Naive thymus-derived CD4-positive, alpha-beta T cell (primary cell): ENCODE results near the gene LGALS9B. TPM values are rescaled to one million over a fixed set of nuclear protein-coding genes. Genes with fewer than 3 reads are reported as not detected.
"Not testable (repeated sequence)": the region's sequence is repeated elsewhere in the genome, so short reads cannot be mapped to it uniquely, and the experiment has no call there.

Experiments
- ATAC-seq: fragments of 150-1000 bp; cut with Tn5 transposase; 2 replicates; pipeline ENCODE4 v1.10.0; 2021; ENCODE audit warnings: mild to moderate bottlenecking, moderate library complexity
- CTCF ChIA-PET: fragments of 350-600 bp; sonication (Branson Sonifier 250); formaldehyde crosslinking; loops from one replicate; lab custom pipeline; 2021; ENCODE audit warnings: antibody characterized with exemption; lab: Charles Lee
- POLR2A ChIA-PET: fragments of 350-600 bp; sonication (Branson Sonifier 250); formaldehyde crosslinking; loops from one replicate; lab custom pipeline; 2021; ENCODE audit warnings: antibody characterized with exemption, inconsistent platforms; lab: Charles Lee
- DNase-seq, 9 donors: peaks; one replicate each; pipeline versions ENCODE4 v3.0.0 to v3.0.0-alpha.2; 2020 to 2022; ENCODE audit warnings: mixed read lengths in 1 of 9
- H3K27ac ChIP-seq: one replicate; pipeline ENCODE4 v1.7.0; 2013; ENCODE audit warnings: mild to moderate bottlenecking, low read depth, low read length, moderate library complexity
- H3K27me3 ChIP-seq, 2 donors: one replicate each; pipeline ENCODE4 v1.7.0; 2013; ENCODE audit warnings: low read length in 2 of 2, mild to moderate bottlenecking in 2 of 2, moderate library complexity in 2 of 2; ENCODE audit not compliant: control insufficient read depth in 2 of 2, insufficient read depth in 2 of 2
- H3K36me3 ChIP-seq, 3 experiments: 1 replicate in 2 of 3; 2 replicates in 1 of 3; pipeline ENCODE4 v1.7.0; 2013; ENCODE audit warnings: low read length in 3 of 3, mild to moderate bottlenecking in 3 of 3, moderate library complexity in 1 of 3; ENCODE audit not compliant: insufficient read depth in 3 of 3, control insufficient read depth in 2 of 3
- H3K4me1 ChIP-seq, 2 donors: one replicate each; pipeline ENCODE4 v1.7.0; 2013; ENCODE audit warnings: low read length in 2 of 2, mild to moderate bottlenecking in 2 of 2, moderate library complexity in 1 of 2; ENCODE audit not compliant: control insufficient read depth in 2 of 2, insufficient read depth in 2 of 2
- H3K4me3 ChIP-seq: 2 replicates; pipeline ENCODE4 v1.7.0; 2013; ENCODE audit warnings: mild to moderate bottlenecking, low read length
- H3K9me3 ChIP-seq, 3 experiments: 1 replicate in 2 of 3; 2 replicates in 1 of 3; pipeline ENCODE4 v1.7.0; 2013; ENCODE audit warnings: low read length in 3 of 3; ENCODE audit not compliant: control insufficient read depth in 2 of 3
- H3K27ac Mint-ChIP-seq, 9 donors: one replicate each; pipeline ENCODE4 v1.8.0; 2020 to 2022; ENCODE audit warnings: mixed read lengths in 9 of 9, mild to moderate bottlenecking in 8 of 9, moderate library complexity in 5 of 9, inconsistent platforms in 2 of 9
- H3K27me3 Mint-ChIP-seq, 5 donors: one replicate each; pipeline ENCODE4 v1.8.0; 2021 to 2022; ENCODE audit warnings: mixed read lengths in 5 of 5, mild to moderate bottlenecking in 1 of 5
- H3K36me3 Mint-ChIP-seq, 5 donors: one replicate each; pipeline ENCODE4 v1.8.0; 2020 to 2022; ENCODE audit warnings: mixed read lengths in 5 of 5, mild to moderate bottlenecking in 3 of 5, inconsistent platforms in 1 of 5
- H3K4me1 Mint-ChIP-seq, 7 donors: one replicate each; pipeline ENCODE4 v1.8.0; 2020 to 2022; ENCODE audit warnings: mixed read lengths in 7 of 7, mild to moderate bottlenecking in 3 of 7, inconsistent platforms in 1 of 7
- H3K4me3 Mint-ChIP-seq, 10 donors: one replicate each; pipeline ENCODE4 v1.8.0; 2020 to 2022; ENCODE audit warnings: mild to moderate bottlenecking in 10 of 10, mixed read lengths in 10 of 10, moderate library complexity in 6 of 10, inconsistent platforms in 2 of 10
- H3K9me3 Mint-ChIP-seq, 11 donors: one replicate each; pipeline ENCODE4 v1.8.0; 2020 to 2022; ENCODE audit warnings: mixed read lengths in 11 of 11, mild to moderate bottlenecking in 4 of 11, inconsistent platforms in 1 of 11, moderate library complexity in 1 of 11
- intact Hi-C, 2 donors: fragments of 100-400 bp; cut with micrococcal nuclease; formaldehyde crosslinking; loops; one replicate each; pipeline ENCODE4 v1.15.1; 2023
- polyA plus RNA-seq, 2 donors: library from polyadenylated mRNA; unstranded; fragments of 300-500 nt; fragmentation: Illumina TruSeq; gene quantifications; one replicate each; pipeline ENCODE4 v1.2.3, GENCODE V29; 2021
- total RNA-seq, 6 experiments: library from RNA in 5 of 6; stranded (reverse) in 5 of 6; gene quantifications; 1 replicate in 5 of 6; 2 replicates in 1 of 6; pipeline ENCODE4 v1.2.3 and lab custom pipeline; 2021 to 2026

The LGALS9B gene
- total and polyA plus RNA-seq, 7 experiments from 2014 or later: 0.24 to 0.83 TPM; not detected in 5

DNA sequence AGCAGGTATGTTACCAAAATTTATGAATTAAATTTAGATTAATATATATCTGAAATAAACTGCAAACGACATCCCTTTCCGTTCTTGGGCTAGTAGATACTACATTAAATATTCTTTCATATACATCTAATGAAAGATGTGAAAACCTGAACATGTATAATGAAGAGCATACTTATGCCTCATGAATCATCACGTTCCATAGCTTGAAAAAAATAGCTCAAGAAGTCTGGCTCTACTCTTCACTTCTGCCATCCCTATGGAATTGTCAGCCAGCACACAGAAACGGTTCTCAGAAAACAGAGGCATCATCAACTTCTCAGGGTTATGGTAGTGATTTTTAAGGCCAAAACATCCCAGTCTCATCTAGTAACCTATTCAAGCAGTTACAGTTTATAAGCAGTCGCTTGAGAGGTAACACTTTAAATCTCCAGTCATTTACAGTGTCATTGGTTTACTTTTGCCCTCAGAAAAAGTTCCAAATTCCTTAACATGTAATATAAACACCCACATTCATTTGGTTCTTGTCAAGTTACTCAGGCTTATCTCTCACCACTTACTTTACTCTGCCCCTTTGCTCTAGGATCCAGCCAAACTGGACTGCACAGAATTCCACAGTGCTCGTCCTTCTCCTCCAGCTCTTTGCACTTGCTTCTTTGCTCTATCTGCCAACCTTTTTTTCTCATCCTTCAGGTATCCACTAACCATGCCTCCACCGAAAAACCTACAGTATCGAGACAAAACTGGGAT lies 66.6 kb downstream of the LGALS9B start:
- H3K27ac ChIP-seq, CTCF ChIA-PET, POLR2A ChIA-PET, intact Hi-C loops, H3K9me3 Mint-ChIP-seq, H3K27me3 ChIP-seq, ATAC-seq, DNase-seq, H3K27me3 Mint-ChIP-seq, H3K4me3 ChIP-seq, H3K9me3 ChIP-seq, H3K36me3 ChIP-seq, H3K36me3 Mint-ChIP-seq, H3K27ac Mint-ChIP-seq, H3K4me3 Mint-ChIP-seq, H3K4me1 ChIP-seq, H3K4me1 Mint-ChIP-seq: not testable (repeated sequence)

Other genes with a start within 250 kb of the LGALS9B start
- not detected for gene CDRT15L2, start 112.2 kb upstream of the LGALS9B start, total RNA-seq
- not detected for gene CDRT15L2, start 112.2 kb upstream of the LGALS9B start, polyA plus RNA-seq